GM21717 (cell line): ENCODE measurements around the gene TIAM1.

ENCODE experiments used
- ATAC-seq: cut with Tn5 transposase; IDR thresholded peaks from one replicate; pipeline ENCODE4 v1.9.1; 2021; ENCODE audit warnings: mild to moderate bottlenecking, moderate library complexity; ENCODE audit not compliant: unreplicated experiment

The TIAM1 gene, protein sequence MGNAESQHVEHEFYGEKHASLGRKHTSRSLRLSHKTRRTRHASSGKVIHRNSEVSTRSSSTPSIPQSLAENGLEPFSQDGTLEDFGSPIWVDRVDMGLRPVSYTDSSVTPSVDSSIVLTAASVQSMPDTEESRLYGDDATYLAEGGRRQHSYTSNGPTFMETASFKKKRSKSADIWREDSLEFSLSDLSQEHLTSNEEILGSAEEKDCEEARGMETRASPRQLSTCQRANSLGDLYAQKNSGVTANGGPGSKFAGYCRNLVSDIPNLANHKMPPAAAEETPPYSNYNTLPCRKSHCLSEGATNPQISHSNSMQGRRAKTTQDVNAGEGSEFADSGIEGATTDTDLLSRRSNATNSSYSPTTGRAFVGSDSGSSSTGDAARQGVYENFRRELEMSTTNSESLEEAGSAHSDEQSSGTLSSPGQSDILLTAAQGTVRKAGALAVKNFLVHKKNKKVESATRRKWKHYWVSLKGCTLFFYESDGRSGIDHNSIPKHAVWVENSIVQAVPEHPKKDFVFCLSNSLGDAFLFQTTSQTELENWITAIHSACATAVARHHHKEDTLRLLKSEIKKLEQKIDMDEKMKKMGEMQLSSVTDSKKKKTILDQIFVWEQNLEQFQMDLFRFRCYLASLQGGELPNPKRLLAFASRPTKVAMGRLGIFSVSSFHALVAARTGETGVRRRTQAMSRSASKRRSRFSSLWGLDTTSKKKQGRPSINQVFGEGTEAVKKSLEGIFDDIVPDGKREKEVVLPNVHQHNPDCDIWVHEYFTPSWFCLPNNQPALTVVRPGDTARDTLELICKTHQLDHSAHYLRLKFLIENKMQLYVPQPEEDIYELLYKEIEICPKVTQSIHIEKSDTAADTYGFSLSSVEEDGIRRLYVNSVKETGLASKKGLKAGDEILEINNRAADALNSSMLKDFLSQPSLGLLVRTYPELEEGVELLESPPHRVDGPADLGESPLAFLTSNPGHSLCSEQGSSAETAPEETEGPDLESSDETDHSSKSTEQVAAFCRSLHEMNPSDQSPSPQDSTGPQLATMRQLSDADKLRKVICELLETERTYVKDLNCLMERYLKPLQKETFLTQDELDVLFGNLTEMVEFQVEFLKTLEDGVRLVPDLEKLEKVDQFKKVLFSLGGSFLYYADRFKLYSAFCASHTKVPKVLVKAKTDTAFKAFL (N-terminal part only)

DNA sequence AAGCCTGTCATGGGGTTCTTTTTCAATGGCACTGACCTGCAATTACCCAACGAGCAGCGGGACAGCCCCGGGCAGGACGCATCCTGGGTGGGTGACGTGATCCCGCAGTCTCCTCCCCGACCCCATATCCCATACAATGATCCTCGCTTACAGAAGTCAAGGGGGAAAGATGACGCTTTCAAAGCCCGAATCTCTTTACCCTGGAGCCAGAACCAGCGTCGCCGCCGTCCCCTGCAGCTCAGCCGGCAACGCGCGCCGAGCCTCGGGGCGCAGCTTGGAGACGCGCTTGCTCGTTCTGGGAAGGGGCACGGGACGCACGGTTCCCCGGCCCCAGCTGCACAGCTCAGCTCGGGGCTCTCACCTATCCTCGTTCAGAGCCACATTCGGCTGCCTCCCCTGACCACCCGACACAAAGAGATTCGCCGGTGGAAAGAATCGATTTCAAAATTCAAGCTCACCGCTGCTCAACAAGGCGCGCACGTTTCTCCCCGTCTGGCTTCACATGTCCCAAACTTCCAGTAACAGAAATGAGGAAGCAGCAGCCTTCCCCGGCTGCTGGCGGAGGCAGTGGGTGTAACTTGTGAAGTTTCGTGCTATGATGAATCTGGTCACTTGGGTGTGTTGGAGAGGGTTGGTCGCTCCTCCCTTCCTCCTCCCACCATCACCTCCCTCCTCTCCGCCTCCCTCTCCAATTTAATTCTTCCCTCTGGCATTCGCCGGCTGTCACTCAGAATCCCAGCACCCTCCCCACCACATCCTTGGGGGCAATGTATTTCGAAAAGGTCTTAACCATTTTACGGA is at the start of gene TIAM1:
TSS of gene TIAM1 (minus strand) at position 582 of the 801 bp plus-strand sequence. CDS start 77,289 bp downstream, outside the sequence.
- no peak for ATAC-seq

DNA sequence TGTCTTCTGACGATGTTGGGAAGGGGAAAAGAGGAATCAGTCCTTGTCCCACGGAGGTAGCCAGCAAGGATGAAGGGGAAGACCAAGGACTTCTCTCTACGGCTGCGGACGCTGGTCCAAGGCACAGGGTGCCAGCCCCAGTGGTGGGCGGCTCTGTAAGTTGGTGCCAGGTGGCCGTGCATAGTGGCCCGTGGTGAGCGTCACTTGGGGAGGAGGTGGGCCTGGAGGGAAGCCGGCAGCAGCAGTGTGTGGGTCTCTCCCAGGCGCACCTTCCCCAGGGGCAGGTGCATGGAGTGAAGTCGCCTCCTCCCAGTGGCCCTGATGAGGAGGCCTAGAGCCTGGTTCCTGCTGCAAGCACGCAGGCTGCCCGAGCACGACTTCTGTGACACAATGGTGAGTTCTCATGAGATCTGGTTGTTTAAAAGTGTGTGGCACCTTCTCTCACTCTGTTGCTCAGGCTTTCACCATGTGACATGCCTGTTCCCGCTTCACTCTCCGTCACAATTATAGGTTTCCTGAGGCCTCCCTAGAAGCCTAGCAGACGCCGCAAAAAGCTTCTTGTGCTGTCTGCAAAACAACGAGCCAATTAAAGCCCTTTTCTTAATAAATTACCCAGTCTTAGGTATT is 43.6 kb upstream of the TIAM1 start:
- ATAC-seq: no peak

DNA sequence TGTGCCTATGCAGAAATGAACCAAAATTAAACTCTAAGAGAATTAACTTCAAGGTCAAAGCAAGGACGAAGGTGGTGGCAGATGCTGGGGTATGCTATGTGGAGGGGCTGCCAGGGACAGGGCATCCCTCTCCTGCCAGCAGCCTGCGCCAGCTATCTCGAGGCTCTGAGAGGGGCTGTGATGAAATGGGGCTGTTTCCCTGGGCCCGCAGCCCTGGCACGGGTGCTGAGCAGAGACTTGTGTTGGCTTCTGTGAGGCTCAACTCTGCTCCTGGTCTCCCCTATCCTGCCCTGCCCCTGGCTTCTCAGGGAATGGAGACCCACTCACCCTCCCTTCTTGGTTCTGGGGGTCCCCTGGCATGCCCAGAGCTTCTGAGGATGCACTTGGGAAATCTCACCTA is 41.9 kb upstream of the TIAM1 start:
- no peak for ATAC-seq

DNA sequence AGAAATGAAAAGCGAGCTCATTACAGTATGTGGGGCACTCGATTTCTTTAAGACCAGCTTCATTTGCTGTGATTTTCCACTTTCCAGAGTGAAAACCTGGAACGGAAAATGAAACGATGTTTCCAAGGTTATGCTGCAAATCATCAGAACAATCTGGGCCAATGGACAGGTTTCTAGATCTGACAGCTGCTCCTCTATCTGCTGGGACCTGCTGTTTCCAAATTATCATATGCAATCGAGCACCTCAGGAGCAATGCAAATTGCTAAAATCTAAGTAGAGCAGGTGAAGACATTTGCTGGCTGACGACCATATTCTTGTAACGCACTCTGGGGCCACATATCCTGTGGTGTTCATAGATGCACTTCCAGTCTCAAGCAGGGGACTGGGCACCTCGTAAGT is 39.7 kb upstream of the TIAM1 start:
- ATAC-seq: no peak

DNA sequence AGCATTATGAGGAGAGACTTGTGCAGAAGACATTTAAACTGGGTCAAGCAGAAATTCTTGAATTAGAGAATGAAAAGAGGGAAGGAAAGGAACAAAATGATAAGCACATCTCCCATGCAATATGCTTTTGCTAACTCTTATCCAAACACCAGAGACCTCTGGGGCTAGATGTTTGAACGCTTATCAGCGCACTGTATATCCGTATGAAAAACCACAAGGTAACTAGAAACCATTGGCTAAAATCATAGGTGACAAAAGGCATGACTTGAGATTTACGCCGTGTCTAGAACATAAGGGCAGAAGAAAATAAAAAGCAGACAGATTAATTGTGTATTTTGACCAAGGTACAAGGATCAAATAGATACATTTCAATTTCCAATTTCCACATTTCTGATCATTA is 38.0 kb upstream of the TIAM1 start:
- ATAC-seq: no peak

DNA sequence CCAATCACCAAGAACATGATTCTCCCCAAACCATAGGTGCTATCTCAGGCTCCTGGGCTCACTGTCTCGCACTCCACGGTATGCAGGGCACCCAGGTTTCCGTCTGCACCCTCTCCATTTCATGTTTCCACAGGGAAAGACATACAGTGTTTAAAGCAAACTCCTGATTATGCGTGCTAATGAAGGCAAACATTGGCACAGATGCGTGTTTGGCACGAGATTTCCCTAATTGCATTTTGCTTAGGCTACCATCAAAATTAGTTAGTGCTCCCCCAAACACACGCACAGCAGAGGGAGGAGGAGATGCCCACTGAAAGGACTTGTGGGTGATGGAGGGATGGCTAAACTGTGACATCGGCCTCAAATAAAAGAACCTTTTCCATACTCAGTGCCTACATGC is 32.2 kb upstream of the TIAM1 start:
- ATAC-seq: no peak

DNA sequence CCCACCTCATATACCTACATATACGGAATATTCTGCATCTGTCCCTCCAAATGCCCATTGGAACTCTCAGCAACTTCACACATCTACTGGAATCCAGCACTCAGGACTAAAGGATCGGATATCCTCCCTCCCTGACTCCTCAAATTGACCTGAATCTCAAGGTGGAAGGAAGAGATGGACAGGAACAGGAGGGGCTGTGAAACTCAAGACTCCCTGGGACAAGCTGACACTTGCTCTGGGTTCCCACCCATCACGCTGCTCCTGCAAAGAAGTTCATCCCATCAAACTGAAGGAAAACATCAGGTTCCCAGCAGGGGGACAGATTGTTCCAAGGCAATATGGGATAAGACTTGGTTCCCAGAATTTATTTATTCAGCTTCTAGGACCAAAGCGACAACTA is 30.3 kb upstream of the TIAM1 start:
- no peak for ATAC-seq

DNA sequence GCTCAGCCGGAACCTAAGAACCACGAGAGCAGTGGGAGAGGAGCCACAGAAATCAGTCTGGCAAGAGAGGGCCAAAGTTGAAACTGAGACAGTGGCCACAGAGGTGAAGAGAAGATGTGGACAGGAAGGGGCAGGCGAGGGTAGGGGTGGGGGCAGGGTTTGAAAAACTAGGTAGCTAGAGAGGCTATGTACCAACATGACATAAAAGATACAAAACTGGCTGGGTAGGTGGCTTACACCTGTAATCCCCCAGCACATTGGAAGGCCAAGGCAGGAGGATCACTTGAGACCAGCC is 28.4 kb upstream of the TIAM1 start:
- ATAC-seq: no peak

DNA sequence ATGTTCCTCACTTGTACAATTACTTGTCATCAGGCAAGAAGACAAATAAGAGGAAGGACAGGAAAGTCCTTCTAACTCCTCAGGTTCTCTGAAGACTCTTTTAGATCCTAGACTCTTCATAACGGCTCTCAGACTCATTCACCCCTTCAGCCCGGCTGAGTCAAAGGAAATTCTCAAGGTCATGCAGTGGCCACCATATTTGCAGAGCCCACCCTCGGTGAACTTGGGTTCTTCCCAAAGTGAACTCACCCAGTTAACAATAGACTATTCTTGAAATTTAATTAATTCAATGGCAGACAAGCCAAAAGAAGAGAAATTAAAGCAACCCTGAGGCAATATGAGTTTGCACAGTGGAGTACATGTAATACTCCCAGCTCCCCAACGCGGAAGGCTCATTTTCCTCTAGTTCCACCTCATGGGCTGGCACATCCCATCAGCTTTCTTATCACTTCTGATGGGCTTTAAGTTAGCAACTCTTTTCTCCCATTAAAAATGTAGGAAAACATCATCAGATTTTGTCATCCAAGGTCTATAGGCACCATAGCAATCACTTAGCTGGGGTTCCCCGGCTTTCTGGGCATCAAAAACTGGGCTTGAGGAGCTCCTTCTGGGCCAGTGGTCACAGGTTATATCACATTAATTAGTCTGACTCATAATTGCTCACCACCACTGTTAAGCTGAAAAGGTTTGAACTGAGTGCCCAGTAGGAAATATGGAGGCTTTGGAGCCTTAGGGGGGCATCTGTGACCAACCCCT is 27.8 kb upstream of the TIAM1 start:
- no peak for ATAC-seq

DNA sequence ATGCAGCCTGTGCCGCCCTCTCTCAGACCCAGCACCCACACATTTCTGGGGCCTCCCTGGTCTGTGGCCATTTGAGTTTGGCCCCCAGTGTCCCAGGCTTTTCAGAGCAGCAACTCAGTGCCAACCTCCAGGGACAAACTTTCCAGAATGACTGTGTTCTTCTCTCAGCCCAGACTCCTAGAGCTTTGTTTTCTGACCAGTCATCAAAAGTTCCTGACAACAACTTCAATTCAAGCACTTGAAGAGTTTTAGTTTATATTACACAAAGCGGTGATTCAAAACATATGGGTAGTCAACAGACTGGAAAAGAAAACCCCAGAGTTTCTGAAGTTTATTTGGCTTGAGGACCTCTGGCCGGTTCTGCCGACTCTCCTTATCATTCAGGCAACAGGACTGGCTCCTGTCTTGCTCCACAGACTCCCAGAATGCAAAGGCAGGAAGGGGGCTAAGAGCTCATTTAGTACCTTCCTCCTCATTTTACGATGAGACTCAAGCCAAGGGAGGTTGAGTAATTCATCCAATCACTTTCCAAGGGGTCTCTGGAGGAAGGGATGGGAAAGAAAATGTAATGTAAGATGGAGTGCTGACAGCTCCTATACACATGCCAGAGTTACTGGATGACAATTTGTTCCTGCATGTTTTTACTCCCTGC is 27.0 kb upstream of the TIAM1 start:
- no peak for ATAC-seq

DNA sequence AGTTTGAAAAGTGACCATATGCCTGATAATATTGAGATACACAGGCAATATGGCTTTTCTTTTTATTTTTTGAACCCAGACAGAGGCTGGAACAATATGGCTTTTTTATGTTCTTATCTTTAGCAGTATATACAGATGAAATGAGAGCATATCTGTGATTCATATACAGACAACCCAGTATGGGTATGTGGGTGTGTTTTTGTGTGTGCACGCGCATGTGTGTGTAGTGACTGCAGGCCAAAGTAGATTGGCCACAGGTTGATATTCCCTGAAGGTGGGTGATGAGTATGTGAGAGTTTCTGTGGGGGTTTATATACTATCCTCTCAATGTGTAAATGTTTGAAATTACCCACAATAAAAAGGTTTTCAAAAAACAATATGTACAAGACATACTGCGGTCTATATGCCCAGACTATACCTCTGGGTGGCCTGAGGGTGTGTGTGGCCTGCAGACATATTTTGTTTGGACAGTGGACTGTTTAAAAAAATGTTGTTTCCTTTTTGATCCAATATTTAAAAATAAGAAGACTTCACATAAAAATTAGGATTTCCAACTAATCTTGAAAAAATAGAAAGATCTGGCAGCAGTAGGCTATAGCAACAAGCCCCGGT is 26.3 kb upstream of the TIAM1 start:
- no peak for ATAC-seq

DNA sequence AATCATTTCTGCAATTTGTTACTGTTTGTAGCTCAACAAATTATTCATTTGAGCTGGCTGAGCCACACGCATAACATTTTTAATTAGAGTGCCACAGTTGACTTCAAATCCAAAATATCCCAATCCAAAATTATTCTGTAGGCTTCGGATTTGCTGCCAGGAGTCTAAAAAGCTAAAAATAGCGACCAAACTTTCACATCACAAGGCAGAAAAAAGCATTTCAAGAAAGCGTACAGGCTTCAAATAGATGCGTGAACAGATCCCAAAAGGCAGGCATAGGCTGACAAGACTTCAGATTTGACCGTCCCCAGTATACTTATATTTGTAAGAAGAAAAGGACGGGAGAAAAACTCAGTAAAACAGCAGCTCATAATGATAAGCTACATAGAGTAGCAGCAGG is 24.3 kb upstream of the TIAM1 start:
- ATAC-seq: no peak

DNA sequence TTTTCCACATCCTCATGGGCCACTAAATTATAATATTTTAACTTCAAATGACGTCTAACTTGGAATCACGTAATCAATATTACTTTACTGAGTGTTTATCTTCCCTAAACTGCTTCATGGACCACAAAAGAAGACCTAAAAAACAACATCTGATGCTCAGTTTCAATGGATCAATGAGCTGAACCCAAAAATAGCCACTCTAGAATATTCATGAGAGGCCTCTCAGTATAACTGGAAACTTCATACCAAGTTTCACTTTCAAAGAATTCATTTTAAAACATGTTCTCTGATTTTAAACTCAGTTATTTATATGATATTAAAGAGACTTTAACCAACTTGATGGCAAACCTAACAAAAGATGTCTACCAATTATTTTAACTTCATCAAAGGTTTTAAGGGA is 23.7 kb upstream of the TIAM1 start:
- ATAC-seq: no peak

DNA sequence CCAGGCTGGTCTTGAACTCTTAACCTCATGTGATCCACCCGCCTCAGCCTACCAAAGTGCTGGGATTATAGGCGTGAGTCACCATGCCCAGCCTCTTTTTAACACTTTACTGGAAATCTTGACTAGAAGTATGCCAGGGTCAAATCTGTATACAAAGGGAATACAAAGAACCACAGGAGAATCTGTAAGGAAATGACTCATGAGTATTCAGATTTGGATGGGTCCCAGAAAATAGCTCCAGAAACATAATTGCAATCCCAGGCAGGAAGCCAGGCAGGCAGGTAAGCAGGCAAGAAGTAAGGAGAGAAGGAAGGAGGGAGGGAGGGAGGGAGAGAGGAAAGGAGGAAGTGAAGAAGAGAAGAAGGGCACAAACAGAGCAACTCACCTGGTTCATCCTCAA is 22.8 kb upstream of the TIAM1 start:
- ATAC-seq: no peak

DNA sequence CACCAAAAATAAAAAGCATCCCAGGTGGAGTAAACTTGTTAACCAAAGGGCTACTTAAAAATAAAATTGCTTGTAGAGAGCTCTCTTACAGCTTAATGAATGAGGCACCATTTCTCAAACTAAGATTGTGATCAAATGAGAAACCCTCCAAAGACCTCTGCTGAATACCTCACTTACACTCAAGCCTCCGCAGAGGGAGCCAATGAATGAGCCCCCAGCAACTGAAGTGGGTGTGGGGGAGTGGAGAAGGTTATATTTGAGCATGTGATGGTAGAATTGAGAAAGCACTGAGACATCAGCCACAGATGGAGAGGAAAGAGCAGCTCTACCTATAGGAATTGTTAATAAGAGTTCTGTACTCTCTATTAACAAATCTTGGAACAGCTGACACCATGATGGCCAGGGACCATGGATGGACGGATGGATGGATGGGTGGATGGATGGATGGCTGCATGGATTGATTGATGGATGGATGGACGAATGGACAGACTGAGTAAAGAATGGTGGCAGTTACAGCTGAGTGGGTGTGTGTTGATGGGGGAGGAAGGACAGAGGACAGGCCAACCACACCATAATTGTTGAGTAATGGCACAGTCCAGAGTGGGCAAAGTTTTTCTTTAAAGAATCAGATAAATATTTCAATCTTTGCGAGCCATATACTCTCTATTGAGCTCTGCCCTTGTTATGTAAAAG is 20.3 kb upstream of the TIAM1 start:
- ATAC-seq: no peak

DNA sequence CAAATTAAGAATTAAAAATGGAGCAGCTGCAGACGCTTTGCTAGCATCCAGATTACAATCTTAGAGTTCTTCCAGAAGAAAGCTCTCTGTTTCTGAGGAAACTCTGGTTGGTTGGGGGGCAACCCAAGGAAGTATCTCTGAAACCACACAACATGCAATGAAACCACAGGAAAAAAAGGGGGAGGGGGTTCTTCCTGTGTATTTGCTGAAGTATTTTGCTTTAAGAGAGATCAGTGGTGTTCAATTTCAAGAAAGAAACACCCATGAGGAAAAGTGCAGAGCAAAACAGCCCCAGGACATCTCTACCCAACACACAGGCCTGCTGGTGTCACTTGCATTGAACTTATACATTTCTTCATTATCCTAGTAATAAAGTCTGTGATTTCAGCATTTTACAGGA is 19.7 kb upstream of the TIAM1 start:
- no peak for ATAC-seq

DNA sequence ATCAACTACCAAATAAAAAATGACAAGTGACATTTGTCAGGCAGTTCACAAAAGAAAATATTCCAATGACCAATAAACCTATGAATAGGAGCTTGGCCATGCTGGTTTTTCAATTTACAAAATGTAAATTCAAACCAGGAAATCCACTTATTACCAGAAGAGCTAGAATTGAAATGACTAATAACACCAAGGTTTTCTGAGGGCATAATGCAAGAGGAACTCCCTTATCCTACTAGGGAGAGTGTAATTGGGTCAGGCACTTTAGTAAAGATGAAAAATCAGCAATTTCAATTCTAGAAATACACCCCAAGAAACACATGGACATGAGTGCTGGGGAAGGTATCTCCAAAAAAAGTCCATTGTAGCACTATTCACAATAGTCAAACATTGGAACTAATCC is 16.7 kb upstream of the TIAM1 start:
- no peak for ATAC-seq

DNA sequence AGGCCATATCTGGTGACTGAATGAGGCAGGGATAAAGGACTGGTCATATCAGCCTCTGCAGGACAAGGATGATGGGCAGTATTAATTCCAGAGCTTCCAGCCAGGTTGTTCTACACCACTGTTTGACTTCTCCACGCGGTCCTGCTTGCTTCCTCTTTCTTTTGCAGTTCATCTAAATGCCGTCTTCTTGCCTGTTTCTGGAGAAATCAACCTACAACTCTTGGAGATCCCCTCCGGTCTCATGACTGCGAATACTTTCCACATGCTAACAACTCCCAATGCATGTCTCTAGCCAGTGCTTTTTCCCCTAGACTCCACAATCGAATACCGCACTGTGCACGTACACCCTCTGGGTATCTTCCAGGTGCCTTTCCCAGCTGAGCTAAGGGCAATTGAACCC is 14.1 kb upstream of the TIAM1 start:
- no peak for ATAC-seq
